A549 treated with CORT108297 at 1 μM for 4 hours (cell line): Measurements from ENCODE around the gene DPAGT1. TPM values are rescaled to one million over a fixed set of nuclear protein-coding genes. Genes with fewer than 3 reads are reported as not detected.

Experiments
- total RNA-seq: library from RNA; stranded (reverse); fragments of 200-300 nt; extraction: Qiagen RNA extraction; gene quantifications from 5 replicates; pipeline ENCODE4 v1.2.3, GENCODE V29; 2022

DPAGT1 gene
- 34.2 to 44.0 TPM (median 39.7 TPM) in 5 replicates for total RNA-seq

GRCh38 chr11:119101759-119102423 is at the start of gene DPAGT1:
TSS of gene DPAGT1 (minus strand) at chr11:119101853. CDS start at chr11:119101655, 198 bp downstream.

DNA sequence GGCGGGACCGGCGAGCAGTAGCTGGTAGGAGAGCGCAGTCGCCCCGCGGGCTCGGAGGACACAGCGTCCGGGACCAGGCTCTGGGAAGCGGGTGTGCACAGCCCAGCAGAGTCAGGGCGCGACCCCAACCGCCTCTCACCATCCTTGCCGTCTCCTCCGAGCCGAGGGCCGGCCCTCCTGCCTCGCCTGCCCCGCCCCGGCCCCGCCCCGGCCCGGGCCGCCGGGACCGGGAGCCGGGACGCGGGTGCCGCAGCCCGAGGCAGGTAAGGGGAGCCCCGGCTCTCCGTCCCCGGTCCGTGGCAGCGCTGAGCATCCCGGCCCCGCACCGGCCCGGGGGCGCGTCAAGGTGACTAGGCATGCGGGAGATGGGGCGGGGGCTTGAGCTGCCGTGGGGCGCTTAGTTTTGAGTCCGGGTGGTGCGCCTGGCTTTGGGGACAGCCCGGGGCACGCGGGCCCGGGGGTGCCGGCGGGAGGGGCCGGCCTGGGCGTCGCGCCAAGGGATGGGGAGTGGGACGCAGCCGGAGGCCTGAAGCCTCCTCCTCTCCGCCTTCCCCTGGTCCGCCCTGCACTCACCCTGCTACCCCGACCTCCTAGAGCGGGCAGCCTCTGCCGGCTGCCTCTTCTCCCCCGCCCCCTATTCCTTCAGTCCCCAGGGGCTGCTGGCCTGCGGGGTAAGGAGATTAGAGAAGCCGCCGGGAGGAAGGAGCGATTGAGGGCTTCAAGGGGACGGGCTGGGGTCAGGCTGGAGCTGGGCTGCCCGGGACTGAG is 47.5 kb upstream of the DPAGT1 start, which contains the start of gene ABCG4:
Gene ABCG4, plus strand, starts transcription at position 35 of the 768 bp plus-strand sequence. CDS start 914 bp downstream, outside the sequence.

GRCh38 chr11:119121008-119121810 is 19.6 kb upstream of the DPAGT1 start, which contains the start of gene HINFP:
TSS of gene HINFP (plus strand) at chr11:119121580. CDS start at chr11:119126945, 5,365 bp downstream.

GRCh38 chr11:119106564-119107537 is 5.2 kb upstream of the DPAGT1 start, which contains the start of gene C2CD2L:
TSS of gene C2CD2L (plus strand) at chr11:119107344. CDS start at chr11:119107742, 398 bp downstream.

DNA sequence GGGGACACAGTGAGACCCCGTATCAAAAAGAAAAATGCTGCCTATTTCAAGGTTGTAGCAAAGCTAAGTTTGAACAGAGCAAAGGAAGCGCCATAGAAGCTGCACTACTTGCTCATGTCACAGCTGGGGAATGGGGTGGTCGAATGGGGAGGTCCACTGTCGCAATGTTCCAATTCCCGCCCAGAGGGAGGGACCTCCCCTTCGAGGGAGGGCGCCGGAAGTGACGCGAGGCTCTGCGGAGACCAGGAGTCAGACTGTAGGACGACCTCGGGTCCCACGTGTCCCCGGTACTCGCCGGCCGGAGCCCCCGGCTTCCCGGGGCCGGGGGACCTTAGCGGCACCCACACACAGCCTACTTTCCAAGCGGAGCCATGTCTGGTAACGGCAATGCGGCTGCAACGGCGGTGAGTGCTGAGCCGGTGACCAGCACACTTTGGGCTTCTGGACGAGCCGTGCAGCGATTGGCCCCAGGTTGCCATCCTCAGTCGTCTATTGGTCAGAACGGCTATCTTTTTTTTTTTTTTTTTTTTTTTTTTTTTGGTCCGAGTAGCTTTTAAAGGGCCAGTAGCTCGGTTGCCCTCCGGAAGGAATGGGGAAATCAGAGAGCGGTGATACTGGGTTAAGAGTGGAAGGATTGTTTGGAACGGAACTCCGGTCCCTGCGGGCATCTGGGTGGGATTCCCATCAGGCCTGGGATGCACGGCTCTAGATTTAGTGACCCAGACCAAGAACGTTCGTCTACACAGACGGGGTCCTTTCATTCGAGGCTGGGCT is 16.8 kb downstream of the DPAGT1 start, which contains the start of gene HMBS:
Gene HMBS, plus strand, starts transcription at position 219 of the 774 bp plus-strand sequence. Its CDS starts 153 bp downstream, at position 372.

DNA sequence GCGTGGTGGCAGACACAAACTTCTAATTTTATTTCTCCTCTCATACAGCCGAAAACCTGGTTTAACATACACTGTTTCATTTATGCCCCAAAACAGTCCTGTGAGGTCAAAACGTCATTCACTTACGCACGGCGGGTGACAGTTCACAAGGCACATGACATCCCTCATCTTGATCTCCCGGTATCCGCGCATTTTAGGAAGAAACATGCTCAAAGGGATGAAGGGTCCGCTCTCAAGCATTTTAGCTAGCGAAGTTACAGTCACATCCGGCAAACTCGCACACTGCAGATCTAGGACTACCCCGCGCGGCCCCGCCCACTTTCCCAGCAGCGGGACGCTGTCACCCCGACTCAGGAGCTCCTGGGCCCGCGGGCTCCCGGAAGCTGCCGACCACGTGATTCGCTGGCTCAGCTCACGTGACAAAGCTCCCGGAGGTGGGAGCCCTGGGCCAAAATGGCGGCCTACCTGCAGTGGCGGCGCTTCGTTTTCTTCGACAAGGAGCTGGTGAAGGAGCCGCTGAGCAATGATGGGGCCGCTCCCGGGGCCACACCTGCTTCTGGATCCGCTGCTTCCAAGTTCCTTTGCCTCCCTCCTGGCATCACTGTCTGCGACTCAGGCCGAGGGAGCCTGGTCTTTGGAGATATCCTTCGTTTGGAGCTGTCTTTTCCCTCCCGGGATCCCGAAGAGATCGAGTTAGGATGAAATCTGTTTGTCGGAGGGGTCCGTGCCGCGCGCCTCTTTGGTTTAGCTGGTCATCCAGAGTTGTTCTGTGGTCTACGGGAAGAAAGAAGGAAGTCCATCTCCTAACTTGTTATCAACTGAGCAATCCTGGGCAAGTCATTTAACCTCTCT is 34.1 kb downstream of the DPAGT1 start, which contains the start of gene VPS11:
Gene VPS11, plus strand, starts transcription at position 448 of the 852 bp plus-strand sequence. Its CDS starts 6 bp downstream, at position 454.

GRCh38 chr11:119057000-119057769 is 44.5 kb downstream of the DPAGT1 start, which contains the start of gene HYOU1:
TSS of gene HYOU1 (minus strand) at chr11:119057205. CDS start at chr11:119056160, 1,045 bp downstream.

Other genes starting within 250 kb of the DPAGT1 start
- gene CXCR5, start 218.0 kb downstream of the DPAGT1 start, total RNA-seq: 0.07 to 0.13 TPM (median 0.11 TPM) in 5 replicates
- 81.3 to 173 TPM (median 148 TPM) in 5 replicates for gene BCL9L, start 175.9 kb downstream of the DPAGT1 start, total RNA-seq
- 0.35 to 1.1 TPM (median 0.91 TPM) in 5 replicates for gene UPK2, start 145.6 kb downstream of the DPAGT1 start, total RNA-seq
- not detected in 5 replicates for gene FOXR1, start 130.1 kb downstream of the DPAGT1 start, total RNA-seq
- 11.1 to 18.7 TPM (median 12.0 TPM) in 5 replicates for gene CENATAC, start 103.7 kb downstream of the DPAGT1 start, total RNA-seq
- 753 to 1,094 TPM (median 792 TPM) in 5 replicates for gene RPS25, start 83.5 kb downstream of the DPAGT1 start, total RNA-seq
- gene TRAPPC4, start 83.1 kb downstream of the DPAGT1 start, total RNA-seq: 59.1 to 74.1 TPM (median 64.7 TPM) in 5 replicates
- 9.6 to 12.1 TPM (median 10.8 TPM) in 5 replicates for gene SLC37A4, start 71.0 kb downstream of the DPAGT1 start, total RNA-seq
- 40.0 to 49.6 TPM (median 48.0 TPM) in 5 replicates for gene HYOU1, start 44.6 kb downstream of the DPAGT1 start, total RNA-seq
- gene VPS11, start 34.0 kb downstream of the DPAGT1 start, total RNA-seq: 10.0 to 16.0 TPM (median 12.4 TPM) in 5 replicates
- gene HMBS, start 17.0 kb downstream of the DPAGT1 start, total RNA-seq: 46.5 to 54.4 TPM (median 50.2 TPM) in 5 replicates
- gene C2CD2L, start 5.5 kb upstream of the DPAGT1 start, total RNA-seq: 5.4 to 7.9 TPM (median 5.9 TPM) in 5 replicates
- gene HINFP, start 19.7 kb upstream of the DPAGT1 start, total RNA-seq: 10.7 to 12.8 TPM (median 12.0 TPM) in 5 replicates
- gene ABCG4, start 47.2 kb upstream of the DPAGT1 start, total RNA-seq: 0.21 to 0.42 TPM (median 0.32 TPM) in 5 replicates
- 8.8 to 13.9 TPM (median 11.5 TPM) in 5 replicates for gene NLRX1, start 66.9 kb upstream of the DPAGT1 start, total RNA-seq
- 0.13 to 0.44 TPM (median 0.23 TPM) in 5 replicates for gene NHERF4, start 83.6 kb upstream of the DPAGT1 start, total RNA-seq
- gene CBL, start 104.5 kb upstream of the DPAGT1 start, total RNA-seq: 6.0 to 9.8 TPM (median 8.4 TPM) in 5 replicates
- gene MCAM, start 215.3 kb upstream of the DPAGT1 start, total RNA-seq: 9.8 to 13.2 TPM (median 11.5 TPM) in 5 replicates
- gene RNF26, start 232.7 kb upstream of the DPAGT1 start, total RNA-seq: 29.4 to 41.1 TPM (median 37.7 TPM) in 5 replicates
- gene C1QTNF5, start 239.0 kb upstream of the DPAGT1 start, total RNA-seq: not detected in 5 replicates
- not detected in 5 replicates for gene MFRP, start 244.9 kb upstream of the DPAGT1 start, total RNA-seq